ENCODE measurements around the gene SSC5D. TPM values are rescaled to one million over a fixed set of nuclear protein-coding genes. Genes with fewer than 3 reads are reported as not detected.
A peak's percentile ranks its signal among the peaks of the same experiment; 100 is the strongest.

The SSC5D gene
- polyA plus RNA-seq, 1 experiment, result 2.1 TPM

GRCh38 chr19:55486043-55486970 is 1.9 kb upstream of the SSC5D start:
- peak overlapping the region; percentile 96 for H3K27ac ChIP-seq (ENCODE audit: low read depth, low read length)
- no peaks in the 10 kb centered on the region for H3K27me3 ChIP-seq (ENCODE audit: control insufficient read depth, insufficient read depth, low read length)
- CTCF ChIA-PET, result interaction anchor here (0.7 to 6.4 kb wide), 4 partner anchors 18 to 345 kb away, joined by 3 to 67 read pairs (median 23); no protein-coding TSS in a partner anchor
- H3K9me3 ChIP-seq (ENCODE audit: control insufficient read depth, insufficient read depth, low read length), result no peaks in the 10 kb centered on the region; the same call in 1 of the 2 replicates
- TF ChIP-seq CTCF (IDR thresholded peaks at IDR 0.05; ENCODE audit: low read depth, low read length), result peak; percentile 19; the same call in 1 of the 2 replicates
- DNase-seq (ENCODE audit: low read depth, low spot score), result no peak
- POLR2A ChIA-PET, result interaction anchor here (0.7 to 2.5 kb wide), 10 partner anchors 10 to 1023 kb away, joined by 3 to 21 read pairs (median 5); partner anchors contain the start of genes FIZ1, LENG9, PPP6R1 and UBE2S
- H3K4me3 ChIP-seq (ENCODE audit: low read depth, low read length), result peak overlapping the region; percentile 77

- TF ChIP-seq CTCF (IDR thresholded peaks at IDR 0.05; ENCODE audit: low read depth, low read length), result no peak
- ChIA-PET POLR2A (interaction anchor here (0.7 to 2.5 kb wide), 11 partner anchors 11 to 228 kb away, joined by 3 to 21 read pairs (median 5); partner anchors contain the start of genes FIZ1, ISOC2, PPP6R1 and UBE2S), CTCF (interaction anchor here (0.9 to 6.4 kb wide), 4 partner anchors 11 to 346 kb away, joined by 3 to 67 read pairs (median 22); partner anchors contain the start of gene ZNF628)
- H3K9me3 ChIP-seq (ENCODE audit: control insufficient read depth, insufficient read depth, low read length), result no peaks in the 10 kb centered on the region; the same call in 1 of the 2 replicates
- no peaks in the 10 kb centered on the region for H3K27me3 ChIP-seq (ENCODE audit: control insufficient read depth, insufficient read depth, low read length)
- peak; percentile 92 for DNase-seq (ENCODE audit: low read depth, low spot score)
- H3K4me3 ChIP-seq (ENCODE audit: low read depth, low read length), result peak overlapping the region; percentile 77
- peak overlapping the region; percentile 96 for H3K27ac ChIP-seq (ENCODE audit: low read depth, low read length)
Observed at GRCh38 chr19:55486971-55487923, 989 bp upstream of the SSC5D start.

GRCh38 chr19:55488986-55489710 is 912 bp downstream of the SSC5D start:
- no peak for TF ChIP-seq CTCF (IDR thresholded peaks at IDR 0.05; ENCODE audit: low read depth, low read length)
- H3K9me3 ChIP-seq (ENCODE audit: control insufficient read depth, insufficient read depth, low read length), result no peaks in the 10 kb centered on the region; the same call in 1 of the 2 replicates
- H3K27ac ChIP-seq (ENCODE audit: low read depth, low read length), result no peak overlapping the region
- peak overlapping the region; percentile 7; the same call in 1 of the 2 replicates for H3K4me3 ChIP-seq (ENCODE audit: low read depth, low read length)
- DNase-seq (ENCODE audit: low read depth, low spot score), result no peak
- ChIA-PET CTCF (interaction anchor here (1.2 to 7.6 kb wide), 4 partner anchors 9 to 22 kb away, joined by 3 to 67 read pairs (median 52); no protein-coding TSS in a partner anchor), POLR2A (interaction anchor here (0.6 to 1.1 kb wide), 2 partner anchors 13 to 91 kb away, joined by 4 to 6 read pairs; partner anchors contain the start of gene ZNF628)
- H3K27me3 ChIP-seq (ENCODE audit: control insufficient read depth, insufficient read depth, low read length), result no peaks in the 10 kb centered on the region

- Histone ChIP-seq H3K4me3 (ENCODE audit: low read depth, low read length) (no peak overlapping the region), H3K27ac (ENCODE audit: low read depth, low read length) (no peak overlapping the region), H3K27me3 (ENCODE audit: control insufficient read depth, insufficient read depth, low read length) (no peaks in the 10 kb centered on the region), H3K9me3 (ENCODE audit: control insufficient read depth, insufficient read depth, low read length) (no peaks in the 10 kb centered on the region; the same call in 1 of the 2 replicates)
- no peak for TF ChIP-seq CTCF (IDR thresholded peaks at IDR 0.05; ENCODE audit: low read depth, low read length)
- POLR2A ChIA-PET, result interaction anchor here (1.1 kb wide), 1 partner anchor 14 kb away, joined by 6 read pairs; the partner anchor contains the start of gene ZNF628
- DNase-seq (ENCODE audit: low read depth, low spot score), result no peak
- CTCF ChIA-PET, result interaction anchor here (0.6 to 7.6 kb wide), 4 partner anchors 8 to 33 kb away, joined by 3 to 67 read pairs (median 33); no protein-coding TSS in a partner anchor
Observed at GRCh38 chr19:55489711-55490477, 1.7 kb downstream of the SSC5D start.
